RPMI7951 (cell line): ENCODE data around the gene SEMA4C. TPM values are rescaled to one million over a fixed set of nuclear protein-coding genes. Genes with fewer than 3 reads are reported as not detected.
A peak's percentile ranks its signal among the peaks of the same experiment; 100 is the strongest.

Experiments
- DNase-seq: peaks from one replicate; pipeline ENCODE4 v3.0.0-alpha.2; 2012; ENCODE audit warnings: low read depth
- total RNA-seq: library from RNA; depleted of rRNA; stranded (reverse); fragments of >200 nt; shearing (Covaris generic); gene quantifications from 2 replicates; pipeline ENCODE4 v1.2.3, GENCODE V29; 2014

SEMA4C gene
- total RNA-seq, 1 experiment from 2014 or later: 30.3 TPM

GRCh38 chr2:96881349-96882195 is 11.7 kb upstream of the SEMA4C start:
- peak; percentile 54 for DNase-seq

DNA sequence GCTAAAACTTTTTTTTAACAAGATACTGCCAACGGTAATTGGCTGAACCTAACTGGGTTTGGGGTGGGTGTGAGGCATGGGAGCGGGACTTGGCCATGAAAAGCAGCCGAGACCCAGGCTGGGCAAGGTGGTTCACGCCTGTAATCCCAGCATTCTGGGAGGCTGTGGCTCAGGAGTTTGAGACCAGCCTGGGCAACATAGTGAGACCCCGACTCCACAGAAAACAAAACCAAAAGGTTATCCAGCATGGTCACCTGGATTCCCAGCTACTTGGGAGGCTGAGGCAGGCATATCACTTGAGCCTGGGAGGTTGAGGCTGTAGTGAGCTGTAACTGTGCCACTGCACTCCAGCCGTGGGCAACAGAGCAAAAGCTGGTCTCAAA is 11.0 kb upstream of the SEMA4C start:
- DNase-seq: no peak

DNA sequence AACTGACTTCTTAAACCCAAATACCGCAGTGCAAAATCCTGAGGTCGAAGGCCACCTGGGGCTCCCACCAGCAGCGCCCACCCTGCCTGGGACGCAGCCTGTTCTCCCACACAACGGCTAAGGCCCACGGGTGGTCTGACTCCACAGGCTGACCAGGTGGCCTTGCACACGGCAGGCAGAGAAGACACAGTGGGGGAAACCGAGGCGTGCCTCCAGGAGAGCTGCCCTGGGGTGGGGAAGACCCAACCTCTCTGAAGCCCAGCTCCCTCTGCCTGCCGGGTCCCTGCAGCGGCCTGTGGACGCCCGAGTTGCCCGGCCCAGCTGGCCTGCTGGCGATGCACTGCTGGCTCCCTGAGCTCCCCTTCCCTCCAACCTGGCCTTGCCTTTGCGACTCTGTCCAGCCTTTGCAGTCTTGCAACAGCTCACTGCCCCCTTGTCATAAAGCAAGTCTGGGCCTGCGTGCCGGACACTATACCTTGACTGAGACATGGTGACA is 9.7 kb upstream of the SEMA4C start:
- DNase-seq: no peak

DNA sequence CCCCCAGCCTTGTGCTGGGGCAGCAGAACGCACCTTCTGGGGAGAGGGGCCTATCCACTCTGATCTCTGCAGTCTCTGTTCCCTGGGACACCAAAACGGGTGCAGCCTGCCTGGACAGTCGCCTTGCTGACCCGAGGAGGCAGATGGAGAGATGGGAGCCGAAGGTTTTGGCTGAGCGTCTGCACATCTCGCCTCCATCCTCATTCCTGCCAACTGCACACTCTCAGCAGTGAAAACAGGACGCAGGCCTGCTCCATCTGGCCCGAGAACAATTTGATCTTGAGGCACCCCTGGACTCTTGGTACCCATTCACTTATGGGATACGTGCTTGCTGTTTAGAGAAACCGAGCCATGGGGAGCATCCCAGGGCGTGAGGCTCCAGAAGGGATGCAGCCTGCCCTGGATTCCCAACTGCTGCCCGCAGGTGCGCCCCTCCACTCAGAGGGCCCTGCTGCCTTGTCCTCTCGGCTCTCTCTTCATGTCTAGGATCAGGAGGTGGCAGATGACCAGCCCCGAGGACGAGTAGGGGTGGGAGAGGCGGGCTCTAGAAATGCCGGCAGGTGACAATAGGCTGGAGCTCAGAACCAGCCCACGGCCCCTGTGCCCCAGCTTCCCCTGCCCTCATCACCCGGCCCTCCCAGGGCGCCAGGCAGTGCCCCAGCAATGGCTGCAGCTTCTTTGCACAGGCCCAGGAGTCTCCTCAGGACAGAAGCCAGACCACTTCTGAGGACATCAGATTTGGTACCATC is 9.1 kb upstream of the SEMA4C start:
- no peak for DNase-seq

- peak; percentile 74 for DNase-seq
Observed at GRCh38 chr2:96878171-96878570, 8.3 kb upstream of the SEMA4C start.

GRCh38 chr2:96877631-96878092 is 7.8 kb upstream of the SEMA4C start:
- DNase-seq: peak; percentile 95

DNA sequence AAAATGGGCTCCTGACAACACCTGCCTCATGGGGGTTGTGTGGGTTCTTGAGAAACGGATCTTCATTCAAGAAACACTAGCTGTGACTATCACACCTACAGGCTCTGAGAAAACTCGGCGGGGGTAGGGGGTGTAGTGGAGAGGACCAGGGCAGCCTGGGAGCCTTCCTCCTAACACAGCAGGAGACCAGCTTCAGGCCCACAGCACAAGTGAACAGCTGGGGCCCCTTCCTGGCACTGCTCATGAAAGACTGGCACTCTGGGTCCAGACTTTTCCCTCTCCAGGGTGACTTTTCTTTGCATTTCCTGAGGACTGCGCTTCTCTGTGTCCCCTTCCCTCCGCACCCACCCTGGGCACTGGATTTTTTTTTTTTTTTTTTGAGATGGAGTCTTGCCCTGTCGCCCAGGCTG is 7.2 kb upstream of the SEMA4C start:
- peak; percentile 51 for DNase-seq

- DNase-seq: peak; percentile 90
Observed at GRCh38 chr2:96876269-96877041, 6.6 kb upstream of the SEMA4C start.

- DNase-seq: peak; percentile 65
Observed at GRCh38 chr2:96875498-96876268, 5.8 kb upstream of the SEMA4C start.

DNA sequence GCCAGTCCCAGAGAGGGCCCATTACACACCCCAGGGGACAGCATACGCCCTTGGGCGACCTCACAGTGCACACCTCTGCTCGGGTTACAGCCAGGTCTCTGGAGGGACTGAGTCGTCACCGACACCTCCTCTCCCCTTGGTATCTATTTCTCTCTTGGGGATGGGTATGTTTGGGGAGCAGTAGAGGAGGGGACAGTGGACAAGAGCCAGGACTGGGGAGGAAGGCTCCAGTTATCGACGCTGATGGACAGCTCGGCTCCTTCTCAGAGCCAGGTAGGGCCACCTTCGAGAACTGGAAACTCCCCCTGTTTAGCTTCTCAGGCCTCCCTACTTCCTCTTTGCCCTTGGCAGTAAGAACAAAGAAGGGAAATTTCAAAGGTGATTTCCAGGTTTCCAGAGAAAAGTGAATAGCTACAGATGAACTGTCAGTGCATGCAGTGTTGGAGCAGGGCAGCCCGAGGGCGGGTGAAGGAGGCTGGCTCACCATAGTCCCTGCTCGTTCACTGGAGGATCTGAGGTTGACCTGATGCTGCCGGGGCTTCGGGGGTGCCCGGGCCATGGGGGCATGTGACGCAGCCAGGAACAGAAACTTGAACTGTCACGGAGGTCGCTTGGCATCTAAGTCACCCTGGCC is 4.4 kb upstream of the SEMA4C start:
- no peak for DNase-seq

- no peak for DNase-seq
Observed at GRCh38 chr2:96873651-96874096, 3.8 kb upstream of the SEMA4C start.

GRCh38 chr2:96872591-96873349 is 2.9 kb upstream of the SEMA4C start:
- peak; percentile 30 for DNase-seq

DNA sequence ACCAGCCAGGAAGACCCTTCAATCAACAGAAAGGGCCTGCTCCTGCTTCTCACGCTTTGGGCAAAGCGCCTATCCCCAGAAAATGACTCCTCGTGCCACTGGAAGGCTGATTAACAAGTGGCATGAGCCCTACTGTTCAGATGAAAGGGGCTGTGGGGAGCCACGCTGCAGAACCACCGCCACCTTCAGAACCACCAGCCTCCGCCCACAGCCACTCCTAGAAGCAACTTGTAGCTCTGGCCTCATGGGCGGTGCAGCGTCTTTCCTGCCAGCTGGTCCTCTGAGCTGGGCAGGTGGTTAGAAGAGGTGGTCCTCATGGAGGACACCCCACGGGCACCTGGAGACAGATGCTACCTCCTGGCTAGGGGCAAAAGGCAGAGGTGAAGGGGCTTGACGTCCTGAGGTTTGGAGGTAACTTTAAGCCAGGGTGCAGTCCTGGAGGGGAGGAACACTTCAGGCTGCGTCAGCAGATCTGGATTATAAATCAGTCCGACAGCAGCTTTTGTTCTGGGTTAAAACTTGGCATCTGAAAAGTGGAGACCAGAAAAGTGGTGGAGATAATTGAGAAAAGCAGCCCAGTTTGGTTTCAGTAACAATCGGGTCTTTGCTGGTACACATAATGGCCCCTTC is 861 bp upstream of the SEMA4C start:
- peak; percentile 63 for DNase-seq

GRCh38 chr2:96869281-96869821 is 529 bp downstream of the SEMA4C start:
- DNase-seq: peak; percentile 86

DNA sequence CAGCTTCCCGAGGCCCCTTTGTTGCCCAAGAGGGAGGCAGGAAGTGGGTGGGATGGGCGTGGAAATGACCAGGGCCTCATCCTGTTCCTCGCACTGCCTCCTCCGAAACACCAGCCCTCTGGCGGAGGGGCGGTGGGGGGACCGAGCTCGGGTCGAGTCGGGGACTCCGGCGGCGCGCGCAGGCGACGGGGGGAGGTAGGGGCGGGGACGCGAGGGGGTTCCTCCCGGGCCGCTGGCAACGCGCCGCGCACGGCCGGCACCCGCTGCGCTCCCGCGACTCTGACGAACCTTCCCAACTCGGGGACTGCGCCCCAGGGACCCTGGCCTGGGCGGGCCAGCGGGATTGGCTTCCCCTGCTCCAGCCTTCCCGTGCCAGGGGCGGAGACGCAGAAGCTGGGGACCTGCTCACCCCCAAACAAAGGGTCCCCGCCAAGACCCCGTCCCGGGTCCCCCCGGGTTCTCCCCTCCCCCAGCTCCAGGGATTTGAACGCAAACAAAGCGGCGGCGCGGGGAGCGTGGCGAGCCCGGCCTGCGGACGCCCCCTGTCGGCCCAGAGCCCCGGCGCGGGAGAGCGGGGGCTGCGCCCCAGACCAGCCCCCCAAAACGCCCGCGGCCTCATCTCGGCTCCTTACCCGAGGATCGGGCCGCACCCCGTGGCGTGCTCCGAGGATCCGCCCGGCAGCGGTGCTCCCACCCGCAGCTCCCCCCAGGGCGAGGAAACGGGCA is 1.2 kb downstream of the SEMA4C start:
- DNase-seq: peak; percentile 93

- DNase-seq: peak; percentile 24
Observed at GRCh38 chr2:96867756-96868554, 1.9 kb downstream of the SEMA4C start.

GRCh38 chr2:96866986-96867755 is 2.7 kb downstream of the SEMA4C start:
- no peak for DNase-seq
